HepG2 (cell line): ENCODE measurements around the gene CPOX.

Experiments used
- MTF1 ChIP-seq: sonication (generic); formaldehyde crosslinking; IDR thresholded peaks from 2 replicates; pipeline ENCODE4 v1.5.0; 2020; ENCODE audit warnings: missing genetic modification reagents
- ZFP37 ChIP-seq: sonication (generic); formaldehyde crosslinking; IDR thresholded peaks from 2 replicates; pipeline ENCODE4 v1.4.0; 2020; ENCODE audit warnings: missing genetic modification reagents, borderline replicate concordance

DNA sequence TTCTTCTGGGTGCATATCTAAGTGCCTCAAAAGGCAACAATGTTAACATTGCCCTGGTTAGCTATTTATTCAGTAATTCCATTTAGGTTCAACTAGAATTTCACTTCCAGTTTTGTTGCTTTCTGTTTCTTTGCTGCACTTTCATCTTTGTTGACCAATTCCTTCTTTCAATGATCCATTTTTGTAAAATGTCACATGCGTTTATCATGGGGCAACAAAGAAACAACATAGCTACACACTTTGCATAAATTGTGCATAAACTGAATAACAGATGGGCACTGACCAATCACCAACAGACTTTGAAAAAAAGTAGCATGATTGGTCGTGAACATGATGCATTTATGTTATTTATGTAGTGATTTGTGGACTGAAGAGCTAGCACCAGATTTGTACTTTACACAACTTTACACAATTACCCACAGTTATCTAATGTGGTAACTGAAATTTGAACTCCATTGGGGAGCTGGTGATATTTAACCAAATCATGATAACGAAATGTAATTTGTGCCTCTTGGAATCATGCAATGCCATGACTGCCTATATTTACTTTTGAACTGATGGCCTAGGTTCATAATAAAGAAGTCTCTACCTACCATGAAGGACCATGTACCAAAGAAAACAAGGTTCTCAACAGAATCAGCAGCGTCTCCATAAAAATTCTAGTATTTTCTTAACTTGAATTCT, 7.1 kb upstream of the CPOX start:
- TF ChIP-seq MTF1 (CRISPR knock-in tag) (no peak), ZFP37 (CRISPR knock-in tag) (no peak)
